22Rv1 (cell line): ENCODE measurements around the gene STK16.
"Not testable (repeated sequence)": the region's sequence is repeated elsewhere in the genome, so short reads cannot be mapped to it uniquely, and the experiment has no call there.

Source experiments
- CTCF ChIP-seq: fragments of 450-650 bp; IDR thresholded peaks from 2 replicates; pipeline ENCODE4 v1.5.1; 2017; ENCODE audit warnings: mild to moderate bottlenecking
- ZFX ChIP-seq: fragments of 450-650 bp; IDR thresholded peaks from 2 replicates; pipeline ENCODE4 v1.6.1; 2017; ENCODE audit warnings: antibody characterized with exemption, borderline replicate concordance

GRCh38 chr2:219287116-219287440 lies 41.8 kb downstream of the STK16 start:
- not testable (repeated sequence) for TF ChIP-seq CTCF, ZFX
